H1 (cell line): Measurements from ENCODE around the gene JAKMIP3. TPM values are rescaled to one million over a fixed set of nuclear protein-coding genes. Genes with fewer than 3 reads are reported as not detected.

Experiments
- CTCF ChIA-PET: fragments of 300-600 bp; sonication (Branson Sonifier 250); formaldehyde crosslinking; loops from one replicate; lab custom pipeline; 2021; ENCODE audit not compliant: partially characterized antibody; lab: Charles Lee
- POLR2A ChIA-PET: fragments of 300-600 bp; sonication (Branson Sonifier 250); formaldehyde crosslinking; loops from one replicate; lab custom pipeline; 2021; ENCODE audit warnings: inconsistent platforms; ENCODE audit not compliant: partially characterized antibody; lab: Charles Lee
- DNase-seq, 2 experiments: peaks; one replicate each; pipeline versions ENCODE4 v3.0.0 to v3.0.0-alpha.2; 2010 to 2022; ENCODE audit warnings: low spot score in 2 of 2, low read depth in 1 of 2, mixed read lengths in 1 of 2
- FAIRE-seq: peaks from 2 replicates; lab custom pipeline; 2011; peaks lifted over from hg19 to GRCh38; lab: Jason Lieb, UNC
- H2AFZ ChIP-seq: 2 replicates; pipeline ENCODE4 v1.8.1; 2012; ENCODE audit warnings: low read length, inconsistent platforms
- H2AK5ac ChIP-seq: 2 replicates; pipeline ENCODE4 v1.6.1; 2013; ENCODE audit warnings: low read depth, low read length
- H2BK120ac ChIP-seq: replicated peaks from 2 replicates; pipeline ENCODE3; 2013; ENCODE audit warnings: low read depth, low read length, inconsistent platforms
- H2BK12ac ChIP-seq: 2 replicates; pipeline ENCODE4 v1.6.1; 2013; ENCODE audit warnings: low read depth, low read length
- H2BK15ac ChIP-seq: 2 replicates; pipeline ENCODE4 v1.6.1; 2013; ENCODE audit warnings: low read length
- H2BK20ac ChIP-seq: 2 replicates; pipeline ENCODE4 v1.6.1; 2013; ENCODE audit warnings: low read length
- H2BK5ac ChIP-seq: 2 replicates; pipeline ENCODE4 v1.6.1; 2013; ENCODE audit warnings: low read depth, low read length
- H3K14ac ChIP-seq: 2 replicates; pipeline ENCODE4 v1.6.1; 2013; ENCODE audit warnings: inconsistent platforms; ENCODE audit not compliant: insufficient read length
- H3K18ac ChIP-seq: 2 replicates; pipeline ENCODE4 v1.6.1; 2013; ENCODE audit warnings: low read length; ENCODE audit errors: extremely low read depth
- H3K23ac ChIP-seq: 2 replicates; pipeline ENCODE4 v1.6.1; 2013; ENCODE audit warnings: inconsistent platforms; ENCODE audit not compliant: insufficient read length
- H3K23me2 ChIP-seq: 2 replicates; pipeline ENCODE4 v1.6.1; 2013; ENCODE audit warnings: low read depth, low read length
- H3K27ac ChIP-seq: 2 replicates; pipeline ENCODE4 v1.6.1; 2011; ENCODE audit warnings: low read depth, low read length, inconsistent platforms
- H3K27me3 ChIP-seq, 4 experiments: replicated peaks in 1 of 4; 1 replicate in 1 of 4; 2 replicates in 3 of 4; pipeline versions ENCODE4 v1.6.1 to v1.8.1; 2011 to 2013; ENCODE audit warnings: low read length in 3 of 4, mild to moderate bottlenecking in 3 of 4, inconsistent platforms in 2 of 4, mixed read lengths in 2 of 4, moderate library complexity in 1 of 4; ENCODE audit not compliant: control insufficient read depth in 3 of 4, insufficient read depth in 3 of 4; ENCODE audit errors: extremely low read depth in 1 of 4
- H3K36me3 ChIP-seq, 4 experiments: 2 replicates each; pipeline versions ENCODE4 v1.6.1 to v1.8.1; 2011 to 2013; ENCODE audit warnings: mild to moderate bottlenecking in 4 of 4, low read length in 3 of 4, moderate library complexity in 2 of 4, control low read depth in 1 of 4, inconsistent platforms in 1 of 4; ENCODE audit not compliant: insufficient read depth in 4 of 4, control insufficient read depth in 2 of 4
- H3K4ac ChIP-seq: replicated peaks from 2 replicates; pipeline ENCODE3; 2013; ENCODE audit warnings: low read length, low read depth, mixed read lengths, inconsistent platforms; ENCODE audit not compliant: insufficient read length
- H3K4me1 ChIP-seq, 4 experiments: replicated peaks in 1 of 4; 1 replicate in 1 of 4; 2 replicates in 3 of 4; pipeline versions ENCODE4 v1.6.1 to v1.8.1; 2011 to 2013; ENCODE audit warnings: low read length in 3 of 4, inconsistent platforms in 2 of 4, mixed read lengths in 1 of 4; ENCODE audit not compliant: insufficient read depth in 4 of 4, control insufficient read depth in 3 of 4
- H3K4me2 ChIP-seq, 2 experiments: 2 replicates each; pipeline versions ENCODE4 v1.6.1 to v1.8.1; 2011 to 2013; ENCODE audit warnings: low read depth in 2 of 2, low read length in 2 of 2, control low read depth in 1 of 2, inconsistent platforms in 1 of 2, mild to moderate bottlenecking in 1 of 2; ENCODE audit not compliant: insufficient read depth in 1 of 2
- H3K4me3 ChIP-seq, 4 experiments: fragments of 200-600, 300-600 bp in 1 of 4; sonication (generic), shearing (Covaris generic), sonication (Bioruptor Twin) in 1 of 4; 2 replicates each; pipeline versions ENCODE4 v1.5.1 to v1.8.1; 2011 to 2016; ENCODE audit warnings: low read length in 4 of 4, low read depth in 3 of 4, control low read depth in 2 of 4, inconsistent platforms in 2 of 4, mild to moderate bottlenecking in 2 of 4, mixed read lengths in 1 of 4, moderate library complexity in 1 of 4; ENCODE audit not compliant: insufficient read depth in 2 of 4; ENCODE audit errors: extremely low read depth in 1 of 4
- H3K56ac ChIP-seq: replicated peaks from 2 replicates; pipeline ENCODE3; 2013; ENCODE audit warnings: low read depth, mild to moderate bottlenecking, mixed read lengths, low read length, inconsistent platforms; ENCODE audit not compliant: insufficient read length
- H3K79me1 ChIP-seq: 2 replicates; pipeline ENCODE4 v1.6.1; 2013; ENCODE audit warnings: low read depth, low read length, control low read depth
- H3K79me2 ChIP-seq, 2 experiments: 2 replicates each; pipeline versions ENCODE4 v1.6.1 to v1.8.1; 2012 to 2013; ENCODE audit warnings: low read length in 2 of 2, mild to moderate bottlenecking in 2 of 2, inconsistent platforms in 1 of 2; ENCODE audit not compliant: insufficient read depth in 2 of 2, control insufficient read depth in 1 of 2
- H3K9ac ChIP-seq, 4 experiments: replicated peaks in 1 of 4; 1 replicate in 1 of 4; 2 replicates in 3 of 4; pipeline versions ENCODE4 v1.6.1 to v1.8.1; 2011 to 2013; ENCODE audit warnings: low read depth in 3 of 4, low read length in 3 of 4, control low read depth in 2 of 4, mild to moderate bottlenecking in 2 of 4, moderate library complexity in 2 of 4, inconsistent platforms in 1 of 4; ENCODE audit errors: extremely low read depth in 1 of 4
- H3K9me3 ChIP-seq, 2 experiments: 2 replicates each; pipeline versions ENCODE4 v1.6.1 to v1.8.1; 2012 to 2013; ENCODE audit warnings: mild to moderate bottlenecking in 2 of 2, moderate library complexity in 2 of 2, control low read depth in 1 of 2, inconsistent platforms in 1 of 2, low read depth in 1 of 2, low read length in 1 of 2, mixed read lengths in 1 of 2; ENCODE audit not compliant: insufficient read depth in 2 of 2
- H4K20me1 ChIP-seq, 2 experiments: replicated peaks in 1 of 2; 2 replicates each; pipeline versions ENCODE3 to v1.8.1; 2011 to 2013; ENCODE audit warnings: inconsistent platforms in 2 of 2, low read length in 2 of 2, mild to moderate bottlenecking in 1 of 2; ENCODE audit not compliant: insufficient read depth in 2 of 2, control insufficient read depth in 1 of 2
- H4K5ac ChIP-seq: 2 replicates; pipeline ENCODE4 v1.6.1; 2013; ENCODE audit warnings: low read length, low read depth, mixed read lengths, inconsistent platforms; ENCODE audit not compliant: insufficient read length
- H4K8ac ChIP-seq: 2 replicates; pipeline ENCODE4 v1.8.0; 2013; ENCODE audit warnings: mild to moderate bottlenecking, moderate library complexity, low read length, inconsistent platforms; ENCODE audit not compliant: insufficient read depth; ENCODE audit errors: extremely low read depth
- H4K91ac ChIP-seq: replicated peaks from 2 replicates; pipeline ENCODE3; 2013; ENCODE audit warnings: low read length, mixed read lengths, inconsistent platforms; ENCODE audit not compliant: insufficient read length
- CREB1 ChIP-seq: IDR thresholded peaks from 2 replicates; pipeline ENCODE4 v1.6.1; 2012; ENCODE audit warnings: inconsistent platforms
- KDM1A ChIP-seq: fragments of 200-600, 300-600 bp; sonication (generic); IDR thresholded peaks from 2 replicates; pipeline ENCODE4 v1.7.1; 2016; ENCODE audit warnings: mild to moderate bottlenecking, low read length, borderline replicate concordance
- KDM4A ChIP-seq: IDR thresholded peaks from one replicate; pipeline ENCODE4 v1.7.1; 2012; ENCODE audit warnings: low read depth, mild to moderate bottlenecking, moderate library complexity, low read length, inconsistent platforms; ENCODE audit not compliant: severe bottlenecking
- KDM5A ChIP-seq: fragments of 200-600 bp; IDR thresholded peaks from 2 replicates; pipeline ENCODE4 v1.7.1; 2012; ENCODE audit warnings: mild to moderate bottlenecking, low read length, inconsistent platforms, mixed read lengths
- NRF1 ChIP-seq: IDR thresholded peaks from 2 replicates; pipeline ENCODE4 v1.6.1; 2011; ENCODE audit warnings: mild to moderate bottlenecking, low read depth, low read length, improper control_type of control experiment
- POLR2A ChIP-seq, 2 experiments: IDR thresholded peaks; 1 replicate in 1 of 2; 2 replicates in 1 of 2; pipeline ENCODE4 v1.6.1; 2011; ENCODE audit warnings: low read depth in 2 of 2, low read length in 2 of 2, mild to moderate bottlenecking in 2 of 2; ENCODE audit errors: control extremely low read depth in 1 of 2
- POLR2AphosphoS5 ChIP-seq: IDR thresholded peaks from 2 replicates; pipeline ENCODE4 v1.6.1; 2011; ENCODE audit warnings: low read depth, low read length
- RAD21 ChIP-seq, 2 experiments: IDR thresholded peaks in 1 of 2; conservative IDR thresholded peaks in 1 of 2; 2 replicates each; pipeline ENCODE4 v1.6.1; 2011; ENCODE audit warnings: low read depth in 2 of 2, low read length in 2 of 2, improper control_type of control experiment in 1 of 2, inconsistent platforms in 1 of 2, mild to moderate bottlenecking in 1 of 2, moderate library complexity in 1 of 2
- SUZ12 ChIP-seq: fragments of 200-600 bp; sonication (generic); IDR thresholded peaks from 2 replicates; pipeline ENCODE4 v1.6.1; 2012; ENCODE audit warnings: mild to moderate bottlenecking, inconsistent platforms, low read length, moderate library complexity, mixed read lengths
- whole genome bisulfite sequencing, 2 experiments: shearing (Covaris generic) in 1 of 2; methylation state at CpG; one replicate each; pipeline versions ENCODE4 v1.1.6 to v1.1.7; 2013 to 2015; ENCODE audit warnings: low lambda C conversion rate in 2 of 2, mixed read lengths in 2 of 2, inconsistent platforms in 1 of 2, low coverage in 1 of 2, missing lambda C conversion rate in 1 of 2; ENCODE audit not compliant: insufficient replicate concordance in 2 of 2, insufficient coverage in 1 of 2, insufficient read length in 1 of 2; ENCODE audit errors: extremely low coverage in 1 of 2, missing lambda C conversion rate in 1 of 2; 5-methylcytosine and 5-hydroxymethylcytosine counted together
- polyA plus RNA-seq, 7 experiments: library from polyadenylated mRNA; depleted of rRNA in 3 of 7; stranded (reverse) in 5 of 7; unstranded in 2 of 7; fragments of >200 nt in 5 of 7; fragments of 200-250 nt in 2 of 7; gene quantifications; 1 replicate in 5 of 7; 2 replicates in 1 of 7; 4 replicates in 1 of 7; pipeline versions ENCODE4 v1.2.1 to v1.2.3, GENCODE V29; 2011 to 2013; ENCODE audit warnings: missing spikeins in 2 of 7, mixed read lengths in 2 of 7
- total RNA-seq: library from RNA; stranded (reverse); fragmentation: NEBNext Ultra II Directional; extraction: Animal tissue kit (Norgen Biotek cat#: 25700); gene quantifications from 2 replicates; pipeline ENCODE4 v1.2.1, GENCODE V29; 2021
- TF ChIP-seq, protein P1 (sequence below): IDR thresholded peaks from 2 replicates; pipeline ENCODE4 v1.6.1; 2011; ENCODE audit warnings: low read depth, mild to moderate bottlenecking, low read length; ENCODE audit not compliant: insufficient read depth
- TF ChIP-seq, protein P2 (sequence below): IDR thresholded peaks from 2 replicates; pipeline ENCODE4 v1.6.1; 2012; ENCODE audit warnings: inconsistent platforms

Gene JAKMIP3
- total and polyA plus RNA-seq, 2 of the 8 experiments (the other 6 are each of a cell fraction or from before 2014, with no cell fraction given), result 0.83 to 0.91 TPM

DNA sequence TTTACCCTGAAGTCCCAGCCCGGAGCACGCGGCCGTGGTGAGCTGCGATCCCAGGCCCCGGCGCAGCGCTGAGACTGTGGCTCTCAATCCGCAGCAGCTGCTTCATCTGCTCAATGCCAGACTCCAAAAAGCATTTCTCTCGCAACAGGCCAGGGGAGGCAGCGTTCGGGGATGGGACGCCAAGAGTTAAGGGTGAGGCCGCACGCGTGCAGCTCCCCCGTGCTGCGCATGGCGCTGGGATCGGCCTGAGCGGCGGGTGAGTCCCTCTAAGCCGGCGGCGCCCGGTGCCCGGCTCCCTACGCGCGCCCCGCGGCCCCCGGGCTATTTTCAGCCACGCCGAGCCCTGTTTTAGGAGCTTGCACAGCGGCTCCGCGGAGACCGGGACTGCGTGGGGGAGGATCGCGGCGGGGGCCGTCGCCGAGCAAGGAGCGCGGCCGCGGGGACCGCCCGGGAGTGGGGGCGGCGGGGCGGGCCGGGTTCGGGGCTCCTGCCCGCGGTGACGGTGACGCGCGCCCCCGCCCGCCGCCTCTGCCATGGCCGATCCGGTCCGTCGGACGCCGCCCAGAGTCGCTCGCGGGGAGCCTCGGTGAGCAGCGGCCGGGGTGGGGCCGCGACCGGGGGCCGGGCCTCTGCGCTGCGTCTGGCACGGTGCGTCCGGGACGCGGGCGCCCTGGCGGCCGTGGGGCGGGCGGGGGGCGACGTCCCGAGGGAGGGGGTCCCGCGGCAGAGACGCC is 29.4 kb upstream of the JAKMIP3 start:
- CTCF ChIA-PET, result interaction anchor here (0.8 to 1.5 kb wide), 4 partner anchors 16 to 93 kb away, joined by 3 to 7 read pairs (median 3); no protein-coding TSS in a partner anchor
- Histone ChIP-seq H4K8ac (peak overlapping the region; percentile 78), H2BK5ac (no peak overlapping the region)
- TF ChIP-seq POLR2AphosphoS5 (no peak), CREB1 (peak; percentile 6; the same call in 1 of the 2 replicates), KDM4A (peak; percentile 76), NRF1 (no peak), SUZ12 (peak; percentile 59), RAD21 (IDR thresholded peaks at IDR 0.05 in 1 of 2, conservative IDR thresholded peaks at IDR 0.05 in 1 of 2; ENCODE audit: low read depth in 2 of 2, low read length in 2 of 2) (no peak), POLR2A (IDR thresholded peaks at IDR 0.05; ENCODE audit: control extremely low read depth in 1 of 2, low read depth in 2 of 2, low read length in 2 of 2) (no peak), KDM5A (no peak), KDM1A (no peak)
- TF ChIP-seq, protein P1, sequence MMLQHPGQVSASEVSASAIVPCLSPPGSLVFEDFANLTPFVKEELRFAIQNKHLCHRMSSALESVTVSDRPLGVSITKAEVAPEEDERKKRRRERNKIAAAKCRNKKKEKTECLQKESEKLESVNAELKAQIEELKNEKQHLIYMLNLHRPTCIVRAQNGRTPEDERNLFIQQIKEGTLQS, result no peak
- TF ChIP-seq, protein P2, sequence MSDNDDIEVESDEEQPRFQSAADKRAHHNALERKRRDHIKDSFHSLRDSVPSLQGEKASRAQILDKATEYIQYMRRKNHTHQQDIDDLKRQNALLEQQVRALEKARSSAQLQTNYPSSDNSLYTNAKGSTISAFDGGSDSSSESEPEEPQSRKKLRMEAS, result peak; percentile 88; the same call in 1 of the 2 replicates

More for the DNA sequence above, 29.4 kb upstream of the JAKMIP3 start:
- 4% methylated on average over 38 of the region's 100 CpGs; no CpG with 5 or more reads in 1 of the 2 experiments for WGBS, 2 experiments
- Histone ChIP-seq H2BK20ac (no peak overlapping the region), H3K79me2 (no peaks in the 10 kb centered on the region), H3K4ac (no peak overlapping the region), H3K36me3 (no peaks in the 10 kb centered on the region), H3K79me1 (no peaks in the 10 kb centered on the region), H3K4me2 (peak overlapping the region; percentile 97 to 98), H2BK120ac (no peak overlapping the region), H3K4me3 (peak overlapping the region; percentile 41 to 73 (median 48)), H3K56ac (no peak overlapping the region), H3K27me3 (peaks cover 10 to 46% (median 32%) of the 10 kb centered on the region in 4 experiments), H4K91ac (no peak overlapping the region), H3K4me1 (peaks cover 0 to 10% (median 9%) of the 10 kb centered on the region in 4 experiments; a peak in 6 of 7 replicates), H3K23ac (no peak overlapping the region), H2AK5ac (no peak overlapping the region), H2BK12ac (peak overlapping the region; percentile 80; the same call in 1 of the 2 replicates), H3K14ac (no peak overlapping the region), H3K9ac (peak overlapping the region in 1 of 4 experiments; percentile 2; a peak in 2 of 7 replicates), H4K20me1 (no peaks in the 10 kb centered on the region), H3K18ac (peak overlapping the region; percentile 90), H2AFZ (peak overlapping the region; percentile 96; the same call in 1 of the 2 replicates), H2BK15ac (peak overlapping the region; percentile 72; the same call in 1 of the 2 replicates), H3K9me3 (peaks cover 0 to 2% of the 10 kb centered on the region in 2 experiments; a peak in 1 of 4 replicates), H3K27ac (no peak overlapping the region), H4K5ac (no peak overlapping the region), H3K23me2 (peaks cover 11% of the 10 kb centered on the region; the same call in 1 of the 2 replicates)
- peak; percentile 9 to 70 for DNase-seq
- POLR2A ChIA-PET, result interaction anchor here (1.1 to 1.7 kb wide), 3 partner anchors 29 to 95 kb away, joined by 3 read pairs; no protein-coding TSS in a partner anchor
- no peak for FAIRE-seq
